Measurements from ENCODE around the gene KL. TPM values are rescaled to one million over a fixed set of nuclear protein-coding genes. Genes with fewer than 3 reads are reported as not detected.

The KL gene
- total RNA-seq, 2 donors from 2014 or later = 1.1 to 1.9 TPM

- no peaks in the 10 kb centered on the region for H3K9me3 ChIP-seq
- H3K36me3 ChIP-seq = no peaks in the 10 kb centered on the region
- no peak for TF ChIP-seq CTCF (IDR thresholded peaks at IDR 0.05)
- no peak overlapping the region for H3K4me3 ChIP-seq
- H3K27ac ChIP-seq = no peak overlapping the region
- ATAC-seq (ENCODE audit: insufficient number of reproducible peaks, low FRiP score, low read depth) = no peak
- no peaks in the 10 kb centered on the region for H3K4me1 ChIP-seq (ENCODE audit: control insufficient read depth in 1 of 2, low read depth in 2 of 2)
- DNase-seq (ENCODE audit: low spot score) = no peak
- H3K27me3 ChIP-seq (replicated peaks; ENCODE audit: insufficient read depth) = no peaks in the 10 kb centered on the region
These were observed 75.2 kb downstream of the KL start for GRCh38 chr13:33091415-33091774.

GRCh38 chr13:33092073-33092987 is 76.1 kb downstream of the KL start:
- no peak for DNase-seq (ENCODE audit: low spot score)
- TF ChIP-seq CTCF (IDR thresholded peaks at IDR 0.05) = no peak
- Histone ChIP-seq H3K36me3 (no peaks in the 10 kb centered on the region), H3K4me1 (ENCODE audit: control insufficient read depth in 1 of 2, low read depth in 2 of 2) (no peaks in the 10 kb centered on the region), H3K27me3 (replicated peaks; ENCODE audit: insufficient read depth) (no peaks in the 10 kb centered on the region), H3K4me3 (no peak overlapping the region), H3K9me3 (no peaks in the 10 kb centered on the region), H3K27ac (no peak overlapping the region)
- ATAC-seq (ENCODE audit: insufficient number of reproducible peaks, low FRiP score, low read depth) = no peak

GRCh38 chr13:33096886-33097605 is 80.8 kb downstream of the KL start:
- no peak overlapping the region for H3K27ac ChIP-seq
- DNase-seq (ENCODE audit: low spot score) (no peak), ATAC-seq (ENCODE audit: insufficient number of reproducible peaks, low FRiP score, low read depth) (no peak)
- H3K9me3 ChIP-seq = no peaks in the 10 kb centered on the region
- no peaks in the 10 kb centered on the region for H3K4me1 ChIP-seq (ENCODE audit: control insufficient read depth in 1 of 2, low read depth in 2 of 2)
- TF ChIP-seq CTCF (IDR thresholded peaks at IDR 0.05) = no peak
- H3K27me3 ChIP-seq (replicated peaks; ENCODE audit: insufficient read depth) = no peaks in the 10 kb centered on the region
- no peaks in the 10 kb centered on the region for H3K36me3 ChIP-seq
- no peak overlapping the region for H3K4me3 ChIP-seq

GRCh38 chr13:33099860-33100259 is 83.6 kb downstream of the KL start:
- Histone ChIP-seq H3K27me3 (replicated peaks; ENCODE audit: insufficient read depth) (no peaks in the 10 kb centered on the region), H3K9me3 (no peaks in the 10 kb centered on the region), H3K27ac (no peak overlapping the region), H3K4me3 (no peak overlapping the region), H3K4me1 (ENCODE audit: control insufficient read depth in 1 of 2, low read depth in 2 of 2) (no peaks in the 10 kb centered on the region), H3K36me3 (no peaks in the 10 kb centered on the region)
- no peak for TF ChIP-seq CTCF (IDR thresholded peaks at IDR 0.05)
- no peak for ATAC-seq (ENCODE audit: insufficient number of reproducible peaks, low FRiP score, low read depth)
- DNase-seq (ENCODE audit: low spot score) = no peak

GRCh38 chr13:33100886-33101285 is 84.7 kb downstream of the KL start:
- no peak overlapping the region for H3K4me3 ChIP-seq
- no peak for DNase-seq (ENCODE audit: low spot score)
- ATAC-seq (ENCODE audit: insufficient number of reproducible peaks, low FRiP score, low read depth) = no peak

More at GRCh38 chr13:33100886-33101285, 84.7 kb downstream of the KL start:
- Histone ChIP-seq H3K9me3 (no peaks in the 10 kb centered on the region), H3K4me1 (ENCODE audit: control insufficient read depth in 1 of 2, low read depth in 2 of 2) (no peaks in the 10 kb centered on the region), H3K36me3 (peaks cover 5% of the 10 kb centered on the region), H3K27me3 (replicated peaks; ENCODE audit: insufficient read depth) (no peaks in the 10 kb centered on the region), H3K27ac (no peak overlapping the region)
- TF ChIP-seq CTCF (IDR thresholded peaks at IDR 0.05) = no peak
